ENCODE data around the gene TREH. TPM values are rescaled to one million over a fixed set of nuclear protein-coding genes. Genes with fewer than 3 reads are reported as not detected.

Gene TREH
- polyA plus RNA-seq, 1 donor from 2014 or later: 0.12 TPM

Small RNAs within 50 kb of the gene (small RNA-seq; reads per million reads assigned to genes)
- gene RNU6-376P: 0 reads per million in 3 experiments

Other genes with a start within 250 kb of the TREH start
- 16.7 and 24.2 TPM in 2 replicates for gene KMT2A, start 243.2 kb downstream of the TREH start, polyA plus RNA-seq
- gene TTC36, start 152.2 kb downstream of the TREH start, polyA plus RNA-seq: 1.3 and 4.3 TPM in 2 replicates
- 139 and 154 TPM in 2 replicates for gene TMEM25, start 148.5 kb downstream of the TREH start, polyA plus RNA-seq
- 70.3 and 75.5 TPM in 2 replicates for gene IFT46, start 113.7 kb downstream of the TREH start, polyA plus RNA-seq
- gene ARCN1, start 107.2 kb downstream of the TREH start, polyA plus RNA-seq: 67.2 and 68.4 TPM in 2 replicates
- 114 and 149 TPM in 2 replicates for gene PHLDB1, start 72.0 kb downstream of the TREH start, polyA plus RNA-seq
- 75.8 and 76.1 TPM in 2 replicates for gene DDX6, start 111.5 kb upstream of the TREH start, polyA plus RNA-seq
- gene CXCR5, start 204.2 kb upstream of the TREH start, polyA plus RNA-seq: not detected in 2 replicates
- 1.1 and 1.5 TPM in 2 replicates for gene BCL9L, start 246.3 kb upstream of the TREH start, polyA plus RNA-seq